Hepatic stellate cell (primary cell): ENCODE data around the gene RNF38.

Source experiments
- DNase-seq: peaks from one replicate; pipeline ENCODE4 v3.0.0; 2011; ENCODE audit warnings: low spot score

RNF38 gene

DNA sequence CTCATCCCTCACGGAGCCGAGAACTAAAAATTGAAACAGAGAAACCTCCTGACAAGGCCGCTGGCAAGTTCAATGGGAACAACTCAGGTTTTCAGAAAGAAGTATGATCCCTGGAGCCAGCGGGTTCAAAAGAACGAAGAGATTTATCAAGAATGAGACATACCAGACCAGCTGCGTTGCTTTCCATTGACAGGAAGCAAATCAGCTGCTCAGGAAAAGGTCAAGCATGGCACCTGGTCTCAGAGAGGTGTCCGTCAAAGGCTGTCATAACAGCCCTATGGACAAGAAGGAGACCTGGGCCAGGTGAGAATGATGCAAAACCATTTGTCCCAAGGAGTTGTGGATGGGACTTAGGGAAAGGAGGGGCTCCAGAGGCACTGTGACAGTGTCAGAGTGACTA is 106.9 kb downstream of the RNF38 start:
- no peak for DNase-seq

DNA sequence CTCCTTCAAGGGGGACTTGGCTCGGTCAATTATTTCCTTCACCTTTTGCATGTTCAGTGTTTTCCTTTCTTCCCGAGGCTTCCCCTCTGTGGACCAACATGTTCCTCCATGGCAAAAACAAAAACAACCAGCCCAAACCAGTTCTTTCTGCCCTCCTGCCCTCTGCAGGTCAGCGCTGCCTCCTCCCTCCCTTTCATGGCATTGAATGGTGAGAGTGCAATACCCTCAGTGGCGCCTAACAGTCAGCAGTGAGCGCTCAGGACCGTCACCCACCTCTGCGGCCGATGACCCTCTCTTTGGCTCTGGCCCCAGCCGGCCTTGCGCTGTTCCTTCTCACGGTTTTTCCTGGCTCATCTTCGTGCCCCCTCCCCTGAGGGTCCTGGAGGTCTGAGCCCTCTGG is 107.4 kb downstream of the RNF38 start:
- no peak for DNase-seq

DNA sequence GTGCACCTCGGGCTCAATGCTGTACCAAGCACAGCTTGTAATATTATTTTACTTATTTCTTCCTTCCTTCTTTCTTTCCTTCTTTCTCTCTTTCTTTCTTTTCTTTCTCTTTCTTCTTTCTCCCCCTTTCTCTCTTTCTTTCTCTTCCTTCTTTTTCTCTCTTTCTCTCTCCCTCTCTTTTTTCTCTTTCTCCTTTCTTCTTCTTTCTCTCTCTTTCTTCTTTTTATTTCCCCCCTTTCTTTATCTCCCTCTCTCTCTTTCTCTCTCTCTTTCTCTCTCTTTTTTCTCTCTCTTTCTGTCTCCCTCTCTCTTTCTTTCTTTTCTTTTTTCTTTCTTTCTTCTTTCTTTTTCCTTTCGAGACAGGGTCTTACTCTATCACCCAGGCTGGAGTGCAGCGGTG is 109.1 kb downstream of the RNF38 start:
- no peak for DNase-seq

DNA sequence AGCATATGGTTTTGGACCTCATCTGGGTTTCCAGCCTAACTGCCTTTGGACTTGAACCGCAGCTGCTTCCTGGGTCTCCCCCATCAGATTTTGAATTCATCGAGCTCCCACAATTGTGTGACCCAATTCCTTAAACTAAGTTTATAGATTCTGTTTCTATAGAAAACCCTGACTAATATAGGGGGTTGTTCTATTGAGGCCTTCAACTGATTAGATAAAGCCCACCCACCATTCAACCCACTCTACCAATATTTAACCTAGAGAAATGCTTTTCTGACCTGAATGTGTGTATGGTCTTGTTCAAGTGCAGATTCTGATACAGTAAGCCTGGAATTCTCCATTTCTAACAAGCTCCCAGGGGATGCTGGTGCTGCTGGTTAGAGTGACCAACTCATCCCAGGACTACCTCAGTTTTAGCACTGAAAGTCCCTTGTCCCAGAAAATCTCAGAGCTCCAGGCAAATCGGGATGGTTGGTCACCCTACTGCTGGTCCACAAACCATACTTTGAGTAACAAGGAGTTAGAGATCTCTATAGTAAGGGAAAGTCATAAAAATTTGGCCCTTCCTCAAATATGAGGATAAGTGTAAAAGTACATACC is 110.1 kb downstream of the RNF38 start:
- no peak for DNase-seq

DNA sequence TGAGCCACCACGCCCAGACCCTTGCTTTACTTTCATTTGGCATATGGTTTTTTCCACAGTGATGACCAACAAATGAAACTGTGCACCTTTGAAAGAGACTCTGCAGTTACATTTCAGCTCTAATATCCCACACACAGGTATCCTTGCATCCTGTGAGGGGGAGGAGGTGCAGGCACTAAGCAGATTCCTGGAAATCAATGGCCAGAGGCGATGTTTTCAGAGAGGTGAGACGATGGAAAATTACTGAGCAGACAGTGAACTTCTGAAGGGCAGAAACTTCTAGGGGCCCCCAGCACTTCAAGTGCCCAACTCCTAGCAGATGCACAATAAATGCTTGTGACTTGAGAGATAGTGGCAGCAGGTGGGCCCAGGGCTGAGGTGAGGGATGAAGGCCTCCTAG is 112.0 kb downstream of the RNF38 start:
- no peak for DNase-seq
